Muscle layer of duodenum (tissue), 2 donors: Measurements from ENCODE around the gene RAB11FIP2.

Source experiments
- H3K27ac ChIP-seq: one replicate; pipeline ENCODE4 v1.7.0; 2013; ENCODE audit warnings: mild to moderate bottlenecking, low read length
- H3K27me3 ChIP-seq: one replicate; pipeline ENCODE4 v1.7.0; 2013; ENCODE audit warnings: low read depth, mild to moderate bottlenecking, control low read depth, low read length
- H3K36me3 ChIP-seq, 2 donors: one replicate each; pipeline ENCODE4 v1.7.0; 2013; ENCODE audit warnings: low read length in 2 of 2, control low read depth in 1 of 2, mild to moderate bottlenecking in 1 of 2; ENCODE audit not compliant: insufficient read depth in 2 of 2, control insufficient read depth in 1 of 2
- H3K4me1 ChIP-seq, 2 donors: one replicate each; pipeline ENCODE4 v1.7.0; 2013; ENCODE audit warnings: low read length in 2 of 2, mild to moderate bottlenecking in 2 of 2, control low read depth in 1 of 2, moderate library complexity in 1 of 2; ENCODE audit not compliant: insufficient read depth in 2 of 2, control insufficient read depth in 1 of 2
- H3K4me3 ChIP-seq, 2 donors: one replicate each; pipeline ENCODE4 v1.7.0; 2013; ENCODE audit warnings: low read length in 2 of 2, low read depth in 1 of 2, mild to moderate bottlenecking in 1 of 2
- H3K9me3 ChIP-seq, 2 donors: one replicate each; pipeline ENCODE4 v1.7.0; 2013; ENCODE audit warnings: low read length in 2 of 2, control low read depth in 1 of 2, mild to moderate bottlenecking in 1 of 2; ENCODE audit not compliant: control insufficient read depth in 1 of 2
- donor health status: healthy.

The RAB11FIP2 gene

GRCh38 chr10:117956972-117957371 is 89.8 kb downstream of the RAB11FIP2 start:
- H3K36me3 ChIP-seq = no peaks in the 10 kb centered on the region
- H3K4me1 ChIP-seq = no peaks in the 10 kb centered on the region
- no peak overlapping the region for H3K27ac ChIP-seq
- no peak overlapping the region for H3K4me3 ChIP-seq
- no peaks in the 10 kb centered on the region for H3K27me3 ChIP-seq
- H3K9me3 ChIP-seq = no peaks in the 10 kb centered on the region

- H3K9me3 ChIP-seq = no peaks in the 10 kb centered on the region
- H3K27me3 ChIP-seq = no peaks in the 10 kb centered on the region
- no peaks in the 10 kb centered on the region for H3K4me1 ChIP-seq
- H3K4me3 ChIP-seq = no peak overlapping the region
- H3K36me3 ChIP-seq = no peaks in the 10 kb centered on the region
- no peak overlapping the region for H3K27ac ChIP-seq
These were observed 91.6 kb downstream of the RAB11FIP2 start for GRCh38 chr10:117955176-117955575.
